HCT116 (cell line): ENCODE data around the gene ST3GAL5. TPM values are rescaled to one million over a fixed set of nuclear protein-coding genes. Genes with fewer than 3 reads are reported as not detected.

ENCODE experiments used
- ATAC-seq: fragments of 200-7000 bp; cut with Tn5 transposase; 2 replicates; pipeline ENCODE4 v1.9.1; 2020; ENCODE audit warnings: mild to moderate bottlenecking, moderate library complexity
- BruUV-seq: library from RNA; stranded (reverse); fragments of 400-500 nt; replicated peaks from 2 replicates; lab custom pipeline; 2021; lab: Mats Ljungman, UMichigan
- CTCF ChIA-PET: fragments of 300-600 bp; sonication (Branson Sonifier 250); formaldehyde crosslinking; loops from one replicate; lab custom pipeline; 2021; ENCODE audit warnings: antibody characterized with exemption; lab: Charles Lee
- POLR2A ChIA-PET: fragments of 300-600, 350-600 bp; sonication (Branson Sonifier 250); formaldehyde crosslinking; loops from one replicate; lab custom pipeline; 2021; ENCODE audit warnings: antibody characterized with exemption; lab: Charles Lee
- RAD21 ChIA-PET, 2 experiments: fragments of 300-600 bp; sonication (Branson Sonifier 250); formaldehyde crosslinking; loops; one replicate each; lab custom pipeline; 2023; ENCODE audit warnings: low total read pairs in 2 of 2; ENCODE audit not compliant: uncharacterized antibody in 2 of 2, unreplicated experiment in 2 of 2, low non-redundant PET in 1 of 2; lab: Charles Lee
- DNase-seq: peaks from one replicate; pipeline ENCODE4 v3.0.0-alpha.2; 2010; ENCODE audit warnings: low read depth, low spot score
- H2AFZ ChIP-seq: fragments of 200-600 bp; shearing (Covaris generic), sonication (generic); 2 replicates; pipeline ENCODE4 v1.6.1; 2017; ENCODE audit warnings: low read depth, mixed run types, mixed read lengths, antibody characterized with exemption, low read length; ENCODE audit not compliant: poor library complexity, severe bottlenecking
- H3K27ac ChIP-seq: 2 replicates; pipeline ENCODE4 v1.5.1; 2012; ENCODE audit warnings: low read depth, low read length
- H3K27me3 ChIP-seq: fragments of 200-600 bp; sonication (generic); 2 replicates; pipeline ENCODE4 v1.6.1; 2016; ENCODE audit warnings: mixed run types, low read length, mixed read lengths; ENCODE audit not compliant: insufficient read depth
- H3K36me3 ChIP-seq, 2 experiments: fragments of 200-500 bp in 1 of 2; fragments of 200-600 bp in 1 of 2; sonication (Bioruptor generic) in 1 of 2; sonication (generic) in 1 of 2; 2 replicates each; pipeline versions ENCODE4 v1.5.1 to v1.6.1; 2014 to 2016; ENCODE audit warnings: low read length in 2 of 2, inconsistent platforms in 1 of 2, mixed read lengths in 1 of 2, mixed run types in 1 of 2; ENCODE audit not compliant: insufficient read depth in 2 of 2, control insufficient read depth in 1 of 2
- H3K4me1 ChIP-seq, 2 experiments: fragments of 200-600 bp in 1 of 2; sonication (generic) in 1 of 2; 2 replicates each; pipeline versions ENCODE4 v1.5.1 to v1.6.1; 2012 to 2017; ENCODE audit warnings: low read length in 2 of 2, inconsistent platforms in 1 of 2, mild to moderate bottlenecking in 1 of 2, mixed read lengths in 1 of 2, mixed run types in 1 of 2, moderate library complexity in 1 of 2; ENCODE audit not compliant: insufficient read depth in 2 of 2, control insufficient read depth in 1 of 2
- H3K4me2 ChIP-seq: fragments of 200-600 bp; sonication (generic); 2 replicates; pipeline ENCODE4 v1.6.1; 2017; ENCODE audit warnings: mixed run types, low read length, mixed read lengths
- H3K4me3 ChIP-seq, 2 experiments: fragments of 200-600 bp in 1 of 2; sonication (generic) in 1 of 2; replicated peaks in 1 of 2; 2 replicates each; pipeline ENCODE4 v1.5.1; 2011 to 2016; ENCODE audit warnings: low read length in 2 of 2, control low read depth in 1 of 2, low read depth in 1 of 2, mild to moderate bottlenecking in 1 of 2, mixed read lengths in 1 of 2, mixed run types in 1 of 2
- H3K79me2 ChIP-seq: fragments of 200-600 bp; sonication (generic); 2 replicates; pipeline ENCODE4 v1.6.1; 2017; ENCODE audit warnings: mild to moderate bottlenecking, mixed run types, low read length, moderate library complexity, mixed read lengths; ENCODE audit not compliant: insufficient read depth
- H3K9ac ChIP-seq: fragments of 200-600 bp; sonication (generic); 2 replicates; pipeline ENCODE4 v1.6.1; 2016; ENCODE audit warnings: low read length, mixed read lengths
- H3K9me2 ChIP-seq: fragments of 200-600 bp; sonication (generic), shearing (Covaris generic); 2 replicates; pipeline ENCODE4 v1.6.1; 2017; ENCODE audit warnings: mixed run types, mild to moderate bottlenecking, moderate library complexity; ENCODE audit not compliant: insufficient read depth
- H3K9me3 ChIP-seq, 2 experiments: fragments of 200-500 bp in 1 of 2; fragments of 200-600 bp in 1 of 2; sonication (Bioruptor generic) in 1 of 2; sonication (generic) in 1 of 2; 2 replicates each; pipeline ENCODE4 v1.6.1; 2014 to 2017; ENCODE audit warnings: low read length in 2 of 2, mixed read lengths in 2 of 2, inconsistent platforms in 1 of 2, low read depth in 1 of 2, mild to moderate bottlenecking in 1 of 2, mixed run types in 1 of 2, moderate library complexity in 1 of 2; ENCODE audit not compliant: control insufficient read depth in 1 of 2, insufficient read depth in 1 of 2
- H4K20me1 ChIP-seq: fragments of 200-600 bp; sonication (generic), shearing (Covaris generic); 2 replicates; pipeline ENCODE4 v1.6.1; 2017; ENCODE audit warnings: mixed run types, mild to moderate bottlenecking, moderate library complexity; ENCODE audit not compliant: insufficient read depth
- EZH2 ChIP-seq: fragments of 200-600 bp; sonication (generic); IDR thresholded peaks from 2 replicates; pipeline ENCODE4 v1.6.1; 2017; ENCODE audit warnings: antibody characterized with exemption, mixed run types
- POLR2AphosphoS5 ChIP-seq: IDR thresholded peaks from 2 replicates; pipeline ENCODE4 v1.6.1; 2011; ENCODE audit warnings: mild to moderate bottlenecking, low read depth, low read length, moderate library complexity
- RAD21 ChIP-seq: IDR thresholded peaks from 2 replicates; pipeline ENCODE4 v1.6.1; 2012; ENCODE audit warnings: low read depth, mild to moderate bottlenecking
- TCF7L2 ChIP-seq: IDR thresholded peaks from 2 replicates; pipeline ENCODE4 v1.7.0; 2011; ENCODE audit warnings: borderline replicate concordance, inconsistent platforms; ENCODE audit not compliant: insufficient read depth, insufficient read length; ENCODE audit errors: extremely low read depth
- intact Hi-C: fragments of 100-400 bp; cut with micrococcal nuclease; formaldehyde crosslinking; loops from 2 replicates; pipeline ENCODE4 v1.10.0; 2022
- total RNA-seq: library from RNA; stranded (reverse); gene quantifications from one replicate; pipeline ENCODE4 v1.2.1, GENCODE V29; 2021; ENCODE audit not compliant: unreplicated experiment

ST3GAL5 gene
- total RNA-seq, 1 experiment from 2014 or later: 14.8 TPM

- Histone ChIP-seq H3K4me2 (no peak overlapping the region), H3K27me3 (no peaks in the 10 kb centered on the region)
- ATAC-seq: no peak
- TF ChIP-seq POLR2AphosphoS5 (no peak), EZH2 (no peak)
- TF ChIP-seq, all 23 proteins: peak for 0
- intact Hi-C loops: no loop called here
- H3K9me3 ChIP-seq: no peaks in the 10 kb centered on the region
- H3K79me2 ChIP-seq: no peaks in the 10 kb centered on the region
- H3K9me2 ChIP-seq: no peaks in the 10 kb centered on the region
- H3K4me1 ChIP-seq: peaks cover 0 to 1% of the 10 kb centered on the region in 2 experiments; a peak in 1 of 4 replicates
- no peaks in the 10 kb centered on the region for H3K36me3 ChIP-seq
- no peak for DNase-seq
- RAD21 ChIA-PET: no interaction called here
- H3K27ac ChIP-seq: no peak overlapping the region
- no peak overlapping the region for H3K9ac ChIP-seq
- CTCF ChIA-PET: interaction anchor here (5.2 kb wide), 1 partner anchor 14 kb away, joined by 19 read pairs; the partner anchor contains the start of gene ST3GAL5
- H3K4me3 ChIP-seq: no peak overlapping the region
- H2AFZ ChIP-seq: no peak overlapping the region
- BruUV-seq: no TSS peak
- POLR2A ChIA-PET: no interaction called here
- no peaks in the 10 kb centered on the region for H4K20me1 ChIP-seq
Measured at GRCh38 chr2:85902496-85902895, 13.7 kb upstream of the ST3GAL5 start.

DNA sequence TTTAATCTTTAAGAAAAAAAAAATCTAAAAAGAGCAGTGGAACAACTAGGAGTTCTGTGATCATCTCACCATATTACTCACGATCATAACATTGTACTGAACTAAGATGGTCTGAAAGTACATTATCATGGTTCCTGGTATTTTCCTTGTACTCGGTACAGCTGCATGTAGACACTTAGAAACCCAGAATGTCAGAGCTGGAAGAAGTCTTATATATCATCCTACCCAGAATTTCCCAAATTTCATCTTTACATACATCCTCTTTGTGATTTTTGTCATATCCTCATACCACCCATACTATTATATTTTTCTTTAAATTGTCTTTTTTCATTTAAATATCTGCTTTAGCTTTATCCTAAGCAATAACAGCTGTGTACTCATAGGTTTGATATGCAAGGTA is 12.4 kb upstream of the ST3GAL5 start:
- CTCF ChIA-PET: interaction anchor here (5.2 kb wide), 1 partner anchor 13 kb away, joined by 19 read pairs; the partner anchor contains the start of gene ST3GAL5

More for the DNA sequence above, 12.4 kb upstream of the ST3GAL5 start:
- H3K4me2 ChIP-seq: no peak overlapping the region
- BruUV-seq: no TSS peak
- no peak for TF ChIP-seq RAD21
- no peak for TF ChIP-seq TCF7L2
- TF ChIP-seq POLR2AphosphoS5: no peak
- intact Hi-C loops: no loop called here
- H3K9ac ChIP-seq: no peak overlapping the region
- no peaks in the 10 kb centered on the region for H3K36me3 ChIP-seq
- POLR2A ChIA-PET: no interaction called here
- H3K4me3 ChIP-seq: no peak overlapping the region
- no peak overlapping the region for H3K27ac ChIP-seq
- DNase-seq: no peak
- RAD21 ChIA-PET: no interaction called here
- H3K27me3 ChIP-seq: no peaks in the 10 kb centered on the region
- H3K9me2 ChIP-seq: no peaks in the 10 kb centered on the region
- no peak for ATAC-seq
- H3K4me1 ChIP-seq: no peaks in the 10 kb centered on the region
- H2AFZ ChIP-seq: no peak overlapping the region
- H4K20me1 ChIP-seq: no peaks in the 10 kb centered on the region
- H3K9me3 ChIP-seq: no peaks in the 10 kb centered on the region
- H3K79me2 ChIP-seq: no peaks in the 10 kb centered on the region
